HG03103 (cell line): Measurements from ENCODE around the gene MNT.

Experiments
- ATAC-seq: cut with Tn5 transposase; IDR thresholded peaks from one replicate; pipeline ENCODE4 v1.9.1; 2021; ENCODE audit warnings: low read depth; ENCODE audit not compliant: unreplicated experiment

Gene MNT

GRCh38 chr17:2418572-2418971 lies 17.7 kb upstream of the MNT start:
- no peak for ATAC-seq

DNA sequence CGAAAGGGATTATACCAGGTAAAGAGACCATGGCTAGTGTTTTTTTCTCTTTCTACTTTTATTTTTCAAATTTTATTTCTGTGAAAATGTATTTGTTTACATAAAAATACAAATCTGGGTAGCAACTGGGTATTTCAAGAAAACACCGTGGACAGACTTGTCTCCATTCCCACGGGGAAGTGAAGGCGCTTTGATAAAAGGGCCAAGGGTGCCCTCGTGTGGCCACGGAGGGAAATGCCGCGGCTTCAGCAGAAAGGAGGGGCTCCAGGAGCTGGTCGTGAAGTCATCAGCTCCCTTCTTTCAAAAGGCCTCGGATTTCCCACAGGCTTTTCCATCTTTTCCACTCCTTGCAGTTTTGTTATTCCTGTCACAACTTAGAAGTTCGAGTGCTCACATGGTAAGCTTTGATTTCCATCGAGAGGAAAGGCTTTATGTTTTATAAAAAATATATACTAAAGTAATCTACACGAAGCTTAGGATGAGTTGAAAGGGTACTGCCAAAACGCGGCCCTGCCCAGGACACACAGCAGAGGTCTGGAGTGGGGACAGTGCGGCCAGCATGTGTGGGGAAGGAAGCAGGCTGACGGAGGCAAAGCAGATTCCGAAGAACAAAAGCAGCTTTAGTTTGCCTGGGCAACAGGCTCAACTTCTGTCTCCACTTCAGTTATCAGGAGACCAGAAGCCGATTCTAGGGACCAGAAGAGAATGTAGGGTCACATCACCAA lies 15.3 kb upstream of the MNT start:
- ATAC-seq: no peak

DNA sequence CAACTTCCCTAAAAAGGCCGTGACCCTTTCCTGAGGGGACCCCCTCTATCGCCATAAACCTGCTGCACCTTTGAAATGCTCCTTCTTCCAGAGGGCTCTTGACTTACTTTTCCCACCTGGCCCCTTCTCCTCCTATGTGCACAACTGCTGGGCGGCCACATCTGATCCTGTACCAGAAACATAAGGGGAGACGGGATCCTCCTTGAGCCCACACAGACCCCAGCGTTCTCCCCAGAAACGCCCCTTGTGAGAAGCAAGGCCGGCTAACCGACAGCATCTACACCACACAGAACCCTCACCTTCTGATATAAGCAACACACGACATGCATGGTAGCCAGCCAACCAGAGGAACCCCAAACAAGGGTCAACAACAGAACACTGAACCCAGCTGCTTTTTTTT lies 14.2 kb upstream of the MNT start:
- no peak for ATAC-seq

DNA sequence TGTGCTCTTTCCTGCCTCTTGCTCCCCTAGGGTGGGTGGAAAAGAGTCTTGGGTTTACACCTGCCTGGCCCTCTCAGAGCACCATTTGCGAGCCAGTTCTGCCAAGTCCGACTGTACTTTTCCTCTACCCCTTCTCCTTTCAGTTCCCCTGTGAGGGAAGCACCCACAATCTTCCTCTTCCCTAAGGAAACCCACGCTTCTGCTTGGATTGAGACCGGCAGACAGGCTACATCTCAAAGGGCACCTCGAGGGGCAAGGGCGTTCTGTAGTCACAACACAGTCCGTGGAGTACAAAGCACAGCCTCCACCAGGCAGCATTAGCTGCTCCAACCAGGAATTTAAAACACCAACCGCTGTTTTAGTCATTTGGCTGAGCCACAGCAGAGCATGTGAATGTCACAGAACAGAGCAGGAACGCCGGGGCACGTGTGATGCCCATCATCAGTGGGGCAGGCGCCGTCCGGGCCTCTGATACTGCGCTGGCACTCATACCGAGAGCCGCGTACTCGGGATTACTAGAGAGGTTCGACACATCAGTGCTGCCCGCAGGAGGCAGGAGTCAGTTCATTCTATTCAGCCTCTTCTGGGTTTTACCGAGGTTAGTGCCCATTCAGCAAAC lies 13.7 kb upstream of the MNT start:
- no peak for ATAC-seq

- no peak for ATAC-seq
Observed at GRCh38 chr17:2412561-2413021, 11.7 kb upstream of the MNT start.

DNA sequence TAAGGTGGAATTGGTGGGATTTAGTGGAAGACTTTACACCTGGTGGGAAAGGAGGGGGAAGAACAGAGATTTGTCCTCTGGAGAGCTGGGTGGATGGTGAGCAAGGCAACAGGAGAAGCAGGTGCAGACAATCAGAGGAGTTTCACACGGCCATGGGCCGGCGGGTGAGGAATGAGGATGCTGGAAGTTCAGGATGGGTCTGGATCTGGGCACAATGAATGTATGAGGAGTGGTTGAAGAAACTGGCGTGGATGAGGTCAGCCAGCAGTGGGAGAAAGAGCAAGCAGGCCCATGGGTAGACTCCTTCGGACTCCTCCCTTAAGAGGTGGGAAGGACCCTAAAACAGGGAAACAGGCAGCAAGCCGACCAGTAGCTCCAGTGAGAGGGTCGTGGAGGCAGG lies 10.1 kb upstream of the MNT start:
- ATAC-seq: no peak

- no peak for ATAC-seq
Observed at GRCh38 chr17:2406903-2407790, 6.3 kb upstream of the MNT start.

- no peak for ATAC-seq
Observed at GRCh38 chr17:2406271-2406902, 5.5 kb upstream of the MNT start.

GRCh38 chr17:2405247-2405926 lies 4.5 kb upstream of the MNT start:
- ATAC-seq: no peak

DNA sequence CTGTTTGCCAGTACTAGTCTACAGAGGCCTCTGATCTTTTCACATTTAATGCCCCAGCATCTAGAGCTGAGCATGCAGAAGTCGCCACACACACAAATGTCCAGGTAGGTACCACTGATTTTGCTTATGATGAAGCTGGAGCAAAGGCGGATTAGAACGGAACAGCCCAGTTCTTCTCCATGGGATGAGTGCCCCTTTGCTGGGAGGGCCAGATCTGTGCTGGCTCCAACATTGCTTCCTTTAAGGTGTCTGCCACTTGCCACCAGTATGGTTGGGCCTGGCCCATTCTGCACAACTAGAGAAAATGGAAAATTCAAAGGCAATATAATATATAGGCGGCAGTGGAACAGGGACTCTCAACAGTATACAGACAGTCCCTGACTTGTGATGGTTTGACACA lies 2.2 kb upstream of the MNT start:
- no peak for ATAC-seq

- no peak for ATAC-seq
Observed at GRCh38 chr17:2402544-2402943, 1.7 kb upstream of the MNT start.

GRCh38 chr17:2401426-2402221 lies 764 bp upstream of the MNT start:
- ATAC-seq: peak; percentile 36

GRCh38 chr17:2400474-2400866 lies 390 bp downstream of the MNT start:
- ATAC-seq: no peak

GRCh38 chr17:2399572-2400473 lies 1.0 kb downstream of the MNT start:
- ATAC-seq: peak; percentile 32

- no peak for ATAC-seq
Observed at GRCh38 chr17:2398655-2399571, 1.9 kb downstream of the MNT start.

- ATAC-seq: no peak
Observed at GRCh38 chr17:2398182-2398581, 2.7 kb downstream of the MNT start.
